ENCODE results near the gene AFF4. TPM values are rescaled to one million over a fixed set of nuclear protein-coding genes. Genes with fewer than 3 reads are reported as not detected.

Gene AFF4
- total RNA-seq, 1 donor = 83.2 TPM

- no peaks in the 10 kb centered on the region for H3K27me3 ChIP-seq (ENCODE audit: insufficient read depth, low read length)
- no peak overlapping the region for H2AFZ ChIP-seq (ENCODE audit: low read length)
- H3K4me2 ChIP-seq (ENCODE audit: insufficient read depth, low read length) = no peak overlapping the region
- TF ChIP-seq, protein P1, sequence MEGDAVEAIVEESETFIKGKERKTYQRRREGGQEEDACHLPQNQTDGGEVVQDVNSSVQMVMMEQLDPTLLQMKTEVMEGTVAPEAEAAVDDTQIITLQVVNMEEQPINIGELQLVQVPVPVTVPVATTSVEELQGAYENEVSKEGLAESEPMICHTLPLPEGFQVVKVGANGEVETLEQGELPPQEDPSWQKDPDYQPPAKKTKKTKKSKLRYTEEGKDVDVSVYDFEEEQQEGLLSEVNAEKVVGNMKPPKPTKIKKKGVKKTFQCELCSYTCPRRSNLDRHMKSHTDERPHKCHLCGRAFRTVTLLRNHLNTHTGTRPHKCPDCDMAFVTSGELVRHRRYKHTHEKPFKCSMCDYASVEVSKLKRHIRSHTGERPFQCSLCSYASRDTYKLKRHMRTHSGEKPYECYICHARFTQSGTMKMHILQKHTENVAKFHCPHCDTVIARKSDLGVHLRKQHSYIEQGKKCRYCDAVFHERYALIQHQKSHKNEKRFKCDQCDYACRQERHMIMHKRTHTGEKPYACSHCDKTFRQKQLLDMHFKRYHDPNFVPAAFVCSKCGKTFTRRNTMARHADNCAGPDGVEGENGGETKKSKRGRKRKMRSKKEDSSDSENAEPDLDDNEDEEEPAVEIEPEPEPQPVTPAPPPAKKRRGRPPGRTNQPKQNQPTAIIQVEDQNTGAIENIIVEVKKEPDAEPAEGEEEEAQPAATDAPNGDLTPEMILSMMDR (IDR thresholded peaks at IDR 0.05; ENCODE audit: extremely low read depth, low read depth, low read length) = no peak
- peaks cover 21% of the 10 kb centered on the region for H3K36me3 ChIP-seq (ENCODE audit: insufficient read depth, low read length)
- peak overlapping the region; percentile 27 for H3K27ac ChIP-seq (ENCODE audit: low read depth, low read length)
- H3K4me1 ChIP-seq (ENCODE audit: insufficient read depth, low read length) = no peaks in the 10 kb centered on the region
- H3K9me3 ChIP-seq (ENCODE audit: low read depth, low read length) = no peaks in the 10 kb centered on the region
- H3K79me2 ChIP-seq (ENCODE audit: insufficient read depth, low read length) = peaks cover 97% of the 10 kb centered on the region
- no peak for DNase-seq (ENCODE audit: insufficient read length, low spot score, missing footprints)
- H4K20me1 ChIP-seq (ENCODE audit: insufficient read depth, low read length) = peaks cover 75% of the 10 kb centered on the region
- H3K4me3 ChIP-seq (ENCODE audit: insufficient read depth, low read length) = no peak overlapping the region
Observed at GRCh38 chr5:132941331-132941730, 22.1 kb downstream of the AFF4 start.

DNA sequence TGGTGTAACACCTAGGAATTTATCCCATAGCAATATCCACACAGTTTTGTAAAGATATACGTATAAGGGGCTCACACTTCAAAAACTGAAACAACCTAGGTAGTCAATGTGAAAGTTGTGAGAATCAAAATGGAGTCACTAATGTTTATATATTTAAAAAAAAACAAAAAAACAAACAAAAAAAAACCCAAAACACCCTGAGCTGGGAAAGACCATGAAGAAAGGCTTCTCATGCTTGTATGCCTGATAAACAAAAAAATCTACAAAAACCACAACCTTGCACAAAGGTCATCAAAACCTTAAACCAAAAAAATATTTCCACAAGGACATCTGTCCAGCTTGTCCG lies 35.4 kb downstream of the AFF4 start:
- H3K36me3 ChIP-seq (ENCODE audit: insufficient read depth, low read length) = peaks cover 81% of the 10 kb centered on the region
- H2AFZ ChIP-seq (ENCODE audit: low read length) = no peak overlapping the region
- no peak overlapping the region for H3K27ac ChIP-seq (ENCODE audit: low read depth, low read length)
- TF ChIP-seq, protein P1 (IDR thresholded peaks at IDR 0.05; ENCODE audit: extremely low read depth, low read depth, low read length) = no peak
- H3K4me3 ChIP-seq (ENCODE audit: insufficient read depth, low read length) = no peak overlapping the region
- H3K79me2 ChIP-seq (ENCODE audit: insufficient read depth, low read length) = peaks cover 92% of the 10 kb centered on the region
- H4K20me1 ChIP-seq (ENCODE audit: insufficient read depth, low read length) = peaks cover 38% of the 10 kb centered on the region
- no peaks in the 10 kb centered on the region for H3K9me3 ChIP-seq (ENCODE audit: low read depth, low read length)
- H3K27me3 ChIP-seq (ENCODE audit: insufficient read depth, low read length) = no peaks in the 10 kb centered on the region
- H3K4me2 ChIP-seq (ENCODE audit: insufficient read depth, low read length) = no peak overlapping the region
- no peak for DNase-seq (ENCODE audit: insufficient read length, low spot score, missing footprints)
- no peaks in the 10 kb centered on the region for H3K4me1 ChIP-seq (ENCODE audit: insufficient read depth, low read length)

DNA sequence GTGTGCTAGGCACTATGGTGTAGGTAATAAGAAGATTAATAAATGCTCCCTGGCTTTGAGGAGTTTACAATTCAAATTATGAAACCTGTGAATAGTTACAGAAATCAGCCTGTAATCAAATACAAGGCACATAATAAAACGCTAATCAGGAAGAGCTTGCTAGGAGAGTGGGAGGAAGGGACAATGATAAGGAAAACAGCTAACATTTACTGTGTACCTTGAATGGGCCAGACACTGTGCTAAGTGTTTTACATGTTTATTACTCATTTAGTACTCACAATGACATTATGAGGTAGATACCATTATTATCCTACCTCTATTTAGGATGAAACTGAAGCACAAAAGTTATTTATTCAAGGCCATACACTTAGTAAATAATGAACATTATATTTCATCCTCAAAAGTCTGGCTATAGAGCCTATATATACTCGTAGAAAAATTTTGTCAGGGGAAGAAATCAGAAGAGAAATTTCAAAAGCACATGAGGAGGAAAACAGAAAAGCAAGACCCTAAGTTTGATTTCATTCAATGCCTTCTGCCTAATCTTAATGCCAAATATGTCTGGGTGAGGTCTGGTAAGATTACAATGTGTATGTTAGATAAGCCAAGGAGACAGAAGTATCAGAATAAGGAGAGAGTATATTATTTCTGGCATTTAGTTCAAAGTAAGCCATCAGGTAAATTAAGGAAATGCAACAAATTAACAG lies 35.9 kb downstream of the AFF4 start:
- H3K27me3 ChIP-seq (ENCODE audit: insufficient read depth, low read length) = no peaks in the 10 kb centered on the region
- DNase-seq (ENCODE audit: insufficient read length, low spot score, missing footprints) = no peak
- TF ChIP-seq, protein P1 (IDR thresholded peaks at IDR 0.05; ENCODE audit: extremely low read depth, low read depth, low read length) = no peak
- H3K79me2 ChIP-seq (ENCODE audit: insufficient read depth, low read length) = peaks cover 88% of the 10 kb centered on the region
- no peaks in the 10 kb centered on the region for H3K9me3 ChIP-seq (ENCODE audit: low read depth, low read length)
- H3K4me1 ChIP-seq (ENCODE audit: insufficient read depth, low read length) = no peaks in the 10 kb centered on the region
- no peak overlapping the region for H3K27ac ChIP-seq (ENCODE audit: low read depth, low read length)
- no peak overlapping the region for H3K4me2 ChIP-seq (ENCODE audit: insufficient read depth, low read length)
- H3K4me3 ChIP-seq (ENCODE audit: insufficient read depth, low read length) = no peak overlapping the region
- H3K36me3 ChIP-seq (ENCODE audit: insufficient read depth, low read length) = peaks cover 83% of the 10 kb centered on the region
- peaks cover 37% of the 10 kb centered on the region for H4K20me1 ChIP-seq (ENCODE audit: insufficient read depth, low read length)
- no peak overlapping the region for H2AFZ ChIP-seq (ENCODE audit: low read length)

- H3K27me3 ChIP-seq (ENCODE audit: insufficient read depth, low read length) = no peaks in the 10 kb centered on the region
- H2AFZ ChIP-seq (ENCODE audit: low read length) = no peak overlapping the region
- H3K4me3 ChIP-seq (ENCODE audit: insufficient read depth, low read length) = no peak overlapping the region
- no peak overlapping the region for H3K4me2 ChIP-seq (ENCODE audit: insufficient read depth, low read length)
- no peaks in the 10 kb centered on the region for H3K4me1 ChIP-seq (ENCODE audit: insufficient read depth, low read length)
- H3K79me2 ChIP-seq (ENCODE audit: insufficient read depth, low read length) = peaks cover 86% of the 10 kb centered on the region
- TF ChIP-seq, protein P1 (IDR thresholded peaks at IDR 0.05; ENCODE audit: extremely low read depth, low read depth, low read length) = no peak
- DNase-seq (ENCODE audit: insufficient read length, low spot score, missing footprints) = no peak
- peaks cover 79% of the 10 kb centered on the region for H3K36me3 ChIP-seq (ENCODE audit: insufficient read depth, low read length)
- peaks cover 43% of the 10 kb centered on the region for H4K20me1 ChIP-seq (ENCODE audit: insufficient read depth, low read length)
- H3K9me3 ChIP-seq (ENCODE audit: low read depth, low read length) = no peaks in the 10 kb centered on the region
- H3K27ac ChIP-seq (ENCODE audit: low read depth, low read length) = no peak overlapping the region
Observed at GRCh38 chr5:132926437-132926836, 37.0 kb downstream of the AFF4 start.

Data from osteoblast (primary cell).